Smooth muscle cell (in vitro differentiated cells): Measurements from ENCODE around the gene POC1A. TPM values are rescaled to one million over a fixed set of nuclear protein-coding genes. Genes with fewer than 3 reads are reported as not detected.

ENCODE experiments used
- DNase-seq: peaks from one replicate; lab custom pipeline; 2025; ENCODE audit not compliant: unreplicated experiment; lab: John Stamatoyannopoulos, UW
- H2AFZ ChIP-seq: fragments of 200-600 bp; sonication (generic); 2 replicates; pipeline ENCODE4 v1.6.0; 2016; ENCODE audit warnings: antibody characterized with exemption, low read depth, mild to moderate bottlenecking
- H3F3A ChIP-seq: fragments of 200-600 bp; sonication (generic); 2 replicates; pipeline ENCODE4 v1.6.0; 2017; ENCODE audit warnings: antibody characterized with exemption, low read depth
- H3K27ac ChIP-seq: fragments of 200-600 bp; sonication (generic); 2 replicates; pipeline ENCODE4 v1.5.1; 2016; ENCODE audit warnings: low read depth, mild to moderate bottlenecking
- H3K27me3 ChIP-seq: fragments of 200-600 bp; sonication (generic); 2 replicates; pipeline ENCODE4 v1.6.1; 2016; ENCODE audit warnings: low read depth, mild to moderate bottlenecking
- H3K36me3 ChIP-seq: fragments of 200-600 bp; sonication (generic); 2 replicates; pipeline ENCODE4 v1.5.1; 2016; ENCODE audit warnings: low read depth
- H3K4me1 ChIP-seq: fragments of 200-600 bp; sonication (generic); 2 replicates; pipeline ENCODE4 v1.5.1; 2016; ENCODE audit warnings: low read depth
- H3K4me2 ChIP-seq: fragments of 200-600 bp; sonication (generic); 2 replicates; pipeline ENCODE4 v1.6.0; 2016; ENCODE audit warnings: mild to moderate bottlenecking
- H3K4me3 ChIP-seq: fragments of 200-600 bp; sonication (generic); 2 replicates; pipeline ENCODE4 v1.5.1; 2016; ENCODE audit warnings: mild to moderate bottlenecking
- H3K79me2 ChIP-seq: fragments of 200-600 bp; sonication (generic); 2 replicates; pipeline ENCODE4 v1.6.0; 2016; ENCODE audit warnings: low read depth, mild to moderate bottlenecking
- H3K9ac ChIP-seq: fragments of 200-600 bp; sonication (generic); 2 replicates; pipeline ENCODE4 v1.6.0; 2016; ENCODE audit warnings: low read depth
- H3K9me3 ChIP-seq: fragments of 200-600 bp; sonication (generic); replicated peaks from 2 replicates; pipeline ENCODE4 v1.5.1; 2016; ENCODE audit warnings: low read depth
- H4K20me1 ChIP-seq: fragments of 200-600 bp; sonication (generic); 2 replicates; pipeline ENCODE4 v1.6.0; 2016; ENCODE audit warnings: low read depth
- WGBS: methylation state at CpG from one replicate; pipeline ENCODE4 v1.1.7; 2016; ENCODE audit warnings: low lambda C conversion rate; 5-methylcytosine and 5-hydroxymethylcytosine counted together
- polyA plus RNA-seq: library from polyadenylated mRNA; unstranded; fragments of >200 nt; fragmentation: Nextera tagmentation; extraction: Ambion mirVana; gene quantifications from 2 replicates; pipeline ENCODE4 v1.2.1, GENCODE V29; 2016
- total RNA-seq: library from RNA; depleted of rRNA; stranded (reverse); fragments of >200 nt; gene quantifications from 2 replicates; pipeline ENCODE4 v1.2.3, GENCODE V29; 2014
- TF ChIP-seq, protein P1 (sequence below): fragments of 200-600 bp; sonication (generic); IDR thresholded peaks from 2 replicates; pipeline ENCODE4 v1.5.1; 2017; ENCODE audit warnings: borderline replicate concordance, mild to moderate bottlenecking, antibody characterized with exemption; ENCODE audit not compliant: insufficient read depth, poor library complexity, severe bottlenecking

POC1A gene
- total and polyA plus RNA-seq, 2 experiments from 2014 or later, result 1.8 to 7.9 TPM

DNA sequence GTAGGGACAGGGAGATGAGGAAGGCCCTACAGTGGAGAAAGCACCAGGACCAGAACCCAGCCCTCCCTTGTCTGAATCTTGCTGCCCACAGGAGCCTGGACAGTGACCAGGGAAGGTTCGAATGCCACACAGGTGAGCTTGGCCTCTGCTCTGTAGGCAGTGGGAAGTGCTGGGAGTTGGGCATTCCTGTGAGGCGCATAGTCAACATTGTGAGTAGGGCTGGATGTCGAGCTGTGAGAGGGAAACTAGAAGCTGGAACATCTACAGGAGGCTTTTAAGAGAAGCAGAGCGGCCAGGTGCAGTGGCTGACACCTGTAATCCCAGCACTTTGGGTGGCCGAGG lies 23.4 kb upstream of the POC1A start:
- no peak overlapping the region for H3K9ac ChIP-seq
- H3K79me2 ChIP-seq, result no peaks in the 10 kb centered on the region
- no peak overlapping the region for H2AFZ ChIP-seq
- no peak overlapping the region for H3K4me2 ChIP-seq
- H4K20me1 ChIP-seq, result no peaks in the 10 kb centered on the region
- TF ChIP-seq, protein P1, sequence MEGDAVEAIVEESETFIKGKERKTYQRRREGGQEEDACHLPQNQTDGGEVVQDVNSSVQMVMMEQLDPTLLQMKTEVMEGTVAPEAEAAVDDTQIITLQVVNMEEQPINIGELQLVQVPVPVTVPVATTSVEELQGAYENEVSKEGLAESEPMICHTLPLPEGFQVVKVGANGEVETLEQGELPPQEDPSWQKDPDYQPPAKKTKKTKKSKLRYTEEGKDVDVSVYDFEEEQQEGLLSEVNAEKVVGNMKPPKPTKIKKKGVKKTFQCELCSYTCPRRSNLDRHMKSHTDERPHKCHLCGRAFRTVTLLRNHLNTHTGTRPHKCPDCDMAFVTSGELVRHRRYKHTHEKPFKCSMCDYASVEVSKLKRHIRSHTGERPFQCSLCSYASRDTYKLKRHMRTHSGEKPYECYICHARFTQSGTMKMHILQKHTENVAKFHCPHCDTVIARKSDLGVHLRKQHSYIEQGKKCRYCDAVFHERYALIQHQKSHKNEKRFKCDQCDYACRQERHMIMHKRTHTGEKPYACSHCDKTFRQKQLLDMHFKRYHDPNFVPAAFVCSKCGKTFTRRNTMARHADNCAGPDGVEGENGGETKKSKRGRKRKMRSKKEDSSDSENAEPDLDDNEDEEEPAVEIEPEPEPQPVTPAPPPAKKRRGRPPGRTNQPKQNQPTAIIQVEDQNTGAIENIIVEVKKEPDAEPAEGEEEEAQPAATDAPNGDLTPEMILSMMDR, result no peak
- no peaks in the 10 kb centered on the region for H3K9me3 ChIP-seq
- H3F3A ChIP-seq, result no peaks in the 10 kb centered on the region
- H3K27me3 ChIP-seq, result no peaks in the 10 kb centered on the region
- no peaks in the 10 kb centered on the region for H3K4me1 ChIP-seq
- no peak overlapping the region for H3K27ac ChIP-seq
- no peak overlapping the region for H3K4me3 ChIP-seq
- H3K36me3 ChIP-seq, result no peaks in the 10 kb centered on the region
- WGBS, result 86% methylated on average over 5 of the region's 5 CpGs
- DNase-seq, result no peak

DNA sequence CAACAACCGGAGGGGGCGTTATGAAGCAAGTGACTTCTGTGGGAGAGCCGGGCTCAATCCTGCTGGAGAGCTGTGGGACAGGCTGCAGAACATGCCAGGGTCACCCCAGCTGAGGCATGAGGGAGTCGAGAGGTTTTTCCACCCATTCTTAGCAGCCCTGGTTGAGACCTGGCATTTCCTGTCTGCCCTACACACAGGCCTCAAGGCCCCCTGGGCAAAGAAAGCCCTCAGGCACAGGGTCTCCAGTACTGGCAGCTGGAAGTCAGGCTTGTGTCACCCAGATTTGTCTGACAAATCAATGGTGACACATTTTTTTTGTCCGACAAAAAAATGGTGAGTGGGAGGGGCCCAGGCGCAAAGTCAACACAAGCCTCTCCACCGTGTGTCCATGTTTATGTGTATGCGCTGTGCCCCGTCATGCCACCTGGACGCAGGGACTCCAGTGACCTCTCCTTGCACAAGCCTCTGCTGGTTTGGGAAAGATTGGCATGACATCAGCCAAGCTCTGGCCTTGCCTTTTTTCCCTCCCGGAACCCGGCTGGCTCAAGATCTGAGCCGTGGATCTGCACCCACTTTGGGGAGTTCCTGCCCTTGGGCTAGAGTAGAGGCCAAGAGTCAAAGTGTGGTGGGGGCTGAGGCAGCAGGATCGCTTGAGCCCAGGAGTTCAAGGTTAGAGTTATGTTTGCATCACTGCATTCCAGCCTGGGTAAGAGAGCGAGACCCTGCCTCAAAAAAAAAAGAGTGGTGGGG lies 22.9 kb upstream of the POC1A start:
- WGBS, result 82% methylated on average over 15 of the region's 15 CpGs
- Histone ChIP-seq H3F3A (no peaks in the 10 kb centered on the region), H3K36me3 (no peaks in the 10 kb centered on the region), H3K27ac (no peak overlapping the region), H3K9me3 (no peaks in the 10 kb centered on the region), H3K4me2 (no peak overlapping the region), H2AFZ (no peak overlapping the region), H3K4me3 (no peak overlapping the region), H3K4me1 (no peaks in the 10 kb centered on the region), H3K9ac (no peak overlapping the region), H4K20me1 (no peaks in the 10 kb centered on the region), H3K79me2 (no peaks in the 10 kb centered on the region), H3K27me3 (no peaks in the 10 kb centered on the region)
- TF ChIP-seq, protein P1, result no peak
- DNase-seq, result no peak

DNA sequence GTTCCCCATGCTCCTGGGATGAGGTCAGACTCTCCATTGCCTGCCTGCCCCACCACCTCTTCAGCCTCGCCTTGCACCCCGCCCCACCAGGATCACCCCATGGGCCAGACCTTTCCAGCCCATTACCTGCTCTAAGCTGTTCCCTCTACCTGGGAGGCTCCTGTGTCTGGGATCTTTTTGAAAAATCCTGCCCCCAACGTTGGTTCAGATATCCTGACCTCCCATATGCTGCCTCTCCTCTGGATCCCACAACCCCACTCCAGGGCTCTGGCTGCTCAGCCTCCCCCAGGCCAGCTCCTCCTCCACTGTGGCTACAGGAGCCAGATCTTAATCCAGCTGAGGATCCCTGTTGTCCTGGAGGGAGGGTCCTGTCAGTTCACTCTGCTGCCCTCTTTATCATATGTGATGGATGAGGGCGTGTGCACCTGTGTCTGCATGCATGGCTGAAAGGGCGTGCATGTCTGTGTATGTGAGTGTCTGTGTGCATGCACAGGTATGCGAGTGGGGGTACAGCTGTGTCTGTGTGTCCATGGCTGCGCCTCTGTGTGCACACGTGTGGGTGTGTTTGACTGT lies 22.0 kb upstream of the POC1A start:
- 83% methylated on average over 8 of the region's 8 CpGs for WGBS

More for the DNA sequence above, 22.0 kb upstream of the POC1A start:
- no peak overlapping the region for H3K9ac ChIP-seq
- H3K27me3 ChIP-seq, result no peaks in the 10 kb centered on the region
- H4K20me1 ChIP-seq, result no peaks in the 10 kb centered on the region
- no peaks in the 10 kb centered on the region for H3K9me3 ChIP-seq
- no peaks in the 10 kb centered on the region for H3K4me1 ChIP-seq
- H3K4me3 ChIP-seq, result no peak overlapping the region
- TF ChIP-seq, protein P1, result no peak
- no peak for DNase-seq
- H3K36me3 ChIP-seq, result no peaks in the 10 kb centered on the region
- H3F3A ChIP-seq, result peaks cover 2% of the 10 kb centered on the region
- no peaks in the 10 kb centered on the region for H3K79me2 ChIP-seq
- no peak overlapping the region for H3K27ac ChIP-seq
- H3K4me2 ChIP-seq, result no peak overlapping the region
- no peak overlapping the region for H2AFZ ChIP-seq
